Psoas muscle (tissue), 8 donors: Measurements from ENCODE around the gene WDR75. TPM values are rescaled to one million over a fixed set of nuclear protein-coding genes. Genes with fewer than 3 reads are reported as not detected.

Experiments
- ATAC-seq, 4 donors: fragments of 200-7000 bp; cut with Tn5 transposase; one replicate each; pipeline ENCODE4 v1.9.1; 2020; ENCODE audit warnings: moderate library complexity in 3 of 4, mild to moderate bottlenecking in 2 of 4
- DNase-seq, 2 donors: peaks; one replicate each; pipeline ENCODE4 v3.0.0-alpha.2; 2020
- H3K27ac ChIP-seq: fragments of 200-600 bp; one replicate; pipeline ENCODE4 v1.8.0; 2022
- H3K27me3 ChIP-seq, 3 donors: fragments of 200-600 bp in 1 of 3; one replicate each; pipeline versions ENCODE4 v1.6.1 to v1.8.0; 2013 to 2022; ENCODE audit warnings: low read length in 2 of 3, mild to moderate bottlenecking in 2 of 3, moderate library complexity in 1 of 3; ENCODE audit not compliant: insufficient read depth in 3 of 3
- H3K36me3 ChIP-seq, 2 donors: fragments of 200-600 bp in 1 of 2; one replicate each; pipeline versions ENCODE4 v1.6.1 to v1.8.0; 2013 to 2022; ENCODE audit warnings: low read depth in 1 of 2, mild to moderate bottlenecking in 1 of 2, moderate library complexity in 1 of 2; ENCODE audit not compliant: insufficient read depth in 1 of 2
- H3K4me1 ChIP-seq: fragments of 200-600 bp; one replicate; pipeline ENCODE4 v1.8.0; 2022
- H3K4me3 ChIP-seq: fragments of 200-600 bp; one replicate; pipeline ENCODE4 v1.8.0; 2022; ENCODE audit warnings: mild to moderate bottlenecking
- H3K9me3 ChIP-seq: fragments of 200-600 bp; one replicate; pipeline ENCODE4 v1.8.0; 2022
- WGBS, 3 donors: extraction: QIAGEN DNeasy Blood & Tissue Kit; methylation state at CpG; one replicate each; pipeline versions ENCODE4 v1.1.6 to v1.1.7; 2013; 5-methylcytosine and 5-hydroxymethylcytosine counted together
- intact Hi-C, 2 donors: fragments of 100-400 bp; cut with DNase I; formaldehyde crosslinking; loops; one replicate each; pipeline versions ENCODE4 v1.11.0 to v1.14.2; 2022
- polyA plus RNA-seq, 3 donors: library from polyadenylated mRNA; stranded (reverse); fragments of 200-250 nt; gene quantifications; one replicate each; pipeline ENCODE4 v1.2.3, GENCODE V29; 2013
- total RNA-seq, 4 donors: library from RNA; stranded (reverse); fragmentation: NEBNext Ultra II Directional in 2 of 4; extraction: Animal tissue kit (Norgen Biotek cat#: 25700) in 2 of 4; gene quantifications; one replicate each; pipeline versions ENCODE4 v1.2.1 to v1.2.4, GENCODE V29; 2021 to 2023
- TF ChIP-seq, protein P1 (sequence below): fragments of 200-600 bp; IDR thresholded peaks from one replicate; pipeline ENCODE4 v1.8.0; 2022; ENCODE audit warnings: antibody characterized with exemption
- donor health status: healthy with polysubstance abuse.
- donor health status: DM: no; HTN: no; CAD: no; lungs with moderate emphysema.
- donor health status: Bipolar disorder and iron deficiency.
- donor health status: healthy.
- donor health status: DM: yes; HTN: yes; CAD: no.
- donor health status: DM: no; HTN: no; CAD: no.
- donor health status: DM: no; HTN: no; CAD: no.
- donor health status: DM: yes; HTN: yes; CAD: no.

WDR75 gene
- total and polyA plus RNA-seq, 7 donors: 9.2 to 20.3 (median 17.4) TPM

DNA sequence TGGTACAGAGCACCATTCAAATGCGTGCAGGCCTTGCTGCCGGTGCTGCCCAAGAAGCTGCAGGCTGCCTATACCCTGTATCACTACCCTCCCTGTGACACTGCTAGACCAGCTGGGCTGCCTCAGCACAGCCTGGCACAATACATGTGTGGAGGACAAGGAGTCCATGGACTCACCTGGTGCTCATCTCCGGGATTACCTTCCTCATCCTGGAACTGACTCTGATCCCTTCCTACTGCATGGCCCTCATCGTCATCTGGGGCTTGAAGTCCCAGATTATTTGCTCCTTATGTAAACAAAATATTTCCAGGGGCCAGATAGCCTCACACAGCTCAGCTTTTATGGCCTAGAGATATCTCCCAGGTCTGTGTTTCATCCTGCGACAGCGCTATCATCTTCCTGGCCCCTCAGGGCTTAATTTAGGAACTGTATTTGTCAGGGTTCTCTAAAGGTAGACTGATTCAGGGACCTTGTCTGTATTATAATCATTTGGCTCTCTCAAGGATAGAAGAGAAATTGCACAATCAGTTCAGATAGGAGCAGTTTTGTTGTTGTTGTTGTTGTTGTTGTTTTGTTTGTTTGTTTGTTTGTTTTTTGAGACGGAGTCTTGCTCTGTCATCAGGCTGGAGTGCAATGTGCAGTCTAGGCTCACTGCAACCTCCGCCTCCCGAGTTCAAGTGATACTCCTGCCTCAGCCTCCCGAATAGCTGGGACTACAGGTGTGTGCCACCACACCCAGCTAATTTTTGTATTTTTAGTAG lies 42.9 kb downstream of the WDR75 start:
- WGBS, 3 donors: 94 to 97% (median 94%) methylated on average over 10 of the region's 10 CpGs
- Histone ChIP-seq H3K9me3 (no peaks in the 10 kb centered on the region), H3K27me3 (no peaks in the 10 kb centered on the region), H3K4me3 (no peak overlapping the region), H3K4me1 (peaks cover 19% of the 10 kb centered on the region), H3K36me3 (no peaks in the 10 kb centered on the region), H3K27ac (peak overlapping the region; percentile 66)
- intact Hi-C loops: no loop called here
- ATAC-seq (peak in 3 of 4 donors; percentile 7 to 27 (median 25)), DNase-seq (no peak)
- TF ChIP-seq, protein P1, sequence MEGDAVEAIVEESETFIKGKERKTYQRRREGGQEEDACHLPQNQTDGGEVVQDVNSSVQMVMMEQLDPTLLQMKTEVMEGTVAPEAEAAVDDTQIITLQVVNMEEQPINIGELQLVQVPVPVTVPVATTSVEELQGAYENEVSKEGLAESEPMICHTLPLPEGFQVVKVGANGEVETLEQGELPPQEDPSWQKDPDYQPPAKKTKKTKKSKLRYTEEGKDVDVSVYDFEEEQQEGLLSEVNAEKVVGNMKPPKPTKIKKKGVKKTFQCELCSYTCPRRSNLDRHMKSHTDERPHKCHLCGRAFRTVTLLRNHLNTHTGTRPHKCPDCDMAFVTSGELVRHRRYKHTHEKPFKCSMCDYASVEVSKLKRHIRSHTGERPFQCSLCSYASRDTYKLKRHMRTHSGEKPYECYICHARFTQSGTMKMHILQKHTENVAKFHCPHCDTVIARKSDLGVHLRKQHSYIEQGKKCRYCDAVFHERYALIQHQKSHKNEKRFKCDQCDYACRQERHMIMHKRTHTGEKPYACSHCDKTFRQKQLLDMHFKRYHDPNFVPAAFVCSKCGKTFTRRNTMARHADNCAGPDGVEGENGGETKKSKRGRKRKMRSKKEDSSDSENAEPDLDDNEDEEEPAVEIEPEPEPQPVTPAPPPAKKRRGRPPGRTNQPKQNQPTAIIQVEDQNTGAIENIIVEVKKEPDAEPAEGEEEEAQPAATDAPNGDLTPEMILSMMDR: no peak

DNA sequence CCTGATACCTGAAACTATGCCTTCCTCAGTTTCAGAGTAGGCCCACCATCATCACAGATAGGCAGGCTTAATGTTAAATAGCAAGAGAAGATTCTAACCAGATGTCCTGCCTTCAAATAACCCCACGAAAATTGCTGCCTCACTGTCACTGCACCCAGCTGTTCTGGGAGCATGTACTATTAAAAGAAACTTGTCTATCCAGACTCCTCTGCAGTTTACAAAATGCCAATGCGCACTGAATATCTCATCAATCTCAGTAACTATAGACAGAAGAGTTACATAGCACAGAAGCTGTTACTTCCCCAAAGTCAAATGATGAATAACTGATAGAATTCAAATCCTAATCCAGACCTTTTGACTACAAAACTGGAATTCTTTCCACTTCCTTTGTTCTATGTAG lies 43.9 kb downstream of the WDR75 start:
- DNase-seq: peak in 1 of 2 donors; percentile 59
- no peaks in the 10 kb centered on the region for H3K36me3 ChIP-seq
- intact Hi-C loops: no loop called here
- peak; percentile 84 to 94 (median 92) for ATAC-seq
- no peaks in the 10 kb centered on the region for H3K27me3 ChIP-seq
- no peaks in the 10 kb centered on the region for H3K9me3 ChIP-seq
- peak overlapping the region; percentile 66 for H3K27ac ChIP-seq
- peaks cover 12% of the 10 kb centered on the region for H3K4me1 ChIP-seq
- H3K4me3 ChIP-seq: no peak overlapping the region
- 15 to 46% (median 21%) methylated on average over 2 of the region's 2 CpGs for WGBS, 3 donors
- TF ChIP-seq, protein P1: no peak

DNA sequence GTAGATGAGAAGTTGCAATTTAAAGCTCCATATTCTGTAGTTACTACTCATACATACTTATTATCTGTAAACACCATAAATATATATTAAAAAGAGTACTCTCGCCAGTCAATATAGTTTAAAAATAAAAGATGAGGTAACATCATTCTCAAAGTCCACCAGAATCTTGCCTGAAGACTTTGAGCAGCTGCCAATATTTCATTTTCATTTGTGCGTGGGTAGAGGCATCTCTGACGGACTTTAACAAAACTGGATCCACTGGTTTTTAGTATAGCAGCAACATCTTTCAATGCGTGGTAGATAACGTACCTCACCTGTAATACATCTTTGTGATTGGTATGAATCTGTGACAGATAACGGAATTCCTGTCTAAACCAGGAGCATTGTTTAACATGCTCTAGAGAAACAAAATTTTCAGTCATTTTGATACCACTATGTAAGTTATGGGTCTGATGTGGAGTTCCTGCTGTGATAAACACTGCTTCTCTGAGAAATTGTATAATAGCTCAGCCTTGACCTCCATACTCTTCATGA lies 45.0 kb downstream of the WDR75 start:
- Histone ChIP-seq H3K9me3 (no peaks in the 10 kb centered on the region), H3K4me1 (peaks cover 9% of the 10 kb centered on the region), H3K36me3 (no peaks in the 10 kb centered on the region), H3K4me3 (no peak overlapping the region), H3K27me3 (no peaks in the 10 kb centered on the region), H3K27ac (no peak overlapping the region)
- intact Hi-C loops: no loop called here
- no peak for DNase-seq
- ATAC-seq: no peak
- WGBS, 3 donors: 72 to 80% (median 76%) methylated on average over 6 of the region's 6 CpGs
- TF ChIP-seq, protein P1: no peak

DNA sequence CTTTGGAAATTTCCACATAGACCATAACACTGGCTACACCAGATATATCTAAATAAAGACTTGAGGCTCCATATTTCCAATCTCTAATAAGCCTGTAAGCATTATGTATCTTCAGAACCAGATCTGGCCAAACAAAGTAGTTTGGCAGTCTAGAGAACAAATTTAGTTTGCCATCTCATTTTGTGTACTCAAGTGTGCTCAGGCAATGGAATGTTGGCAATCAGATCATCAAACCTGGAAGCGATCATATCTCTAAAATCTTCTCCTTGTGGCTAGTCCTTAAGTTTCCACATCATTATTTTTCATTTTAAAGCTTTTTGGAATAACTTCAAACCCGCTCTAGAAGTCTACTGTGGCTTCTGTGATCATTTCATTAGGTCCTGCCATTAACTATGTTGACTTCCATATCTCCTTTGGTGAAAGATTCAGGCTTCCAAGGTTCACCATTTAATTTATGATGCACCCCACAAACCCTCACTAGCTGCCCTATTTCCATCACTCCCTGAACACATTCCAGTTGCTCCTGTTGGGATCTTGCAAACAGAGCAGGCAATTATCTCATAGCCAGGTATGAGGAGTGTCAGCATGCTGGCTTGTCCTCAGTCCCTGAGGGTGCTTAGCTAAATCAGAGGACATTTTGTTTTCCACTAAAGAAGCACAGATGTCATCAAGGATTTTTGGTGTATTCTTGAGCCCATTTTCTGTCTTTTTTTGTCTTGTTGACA lies 46.2 kb downstream of the WDR75 start:
- H3K4me3 ChIP-seq: no peak overlapping the region
- H3K27me3 ChIP-seq: no peaks in the 10 kb centered on the region
- intact Hi-C loops: no loop called here
- WGBS, 3 donors: 77 to 92% (median 79%) methylated on average over 2 of the region's 2 CpGs
- peaks cover 9% of the 10 kb centered on the region for H3K4me1 ChIP-seq
- DNase-seq (no peak), ATAC-seq (no peak)
- H3K9me3 ChIP-seq: no peaks in the 10 kb centered on the region
- no peak overlapping the region for H3K27ac ChIP-seq
- no peaks in the 10 kb centered on the region for H3K36me3 ChIP-seq
- TF ChIP-seq, protein P1: no peak
